ENCODE measurements around the gene KCTD21. TPM values are rescaled to one million over a fixed set of nuclear protein-coding genes. Genes with fewer than 3 reads are reported as not detected.
A peak's percentile ranks its signal among the peaks of the same experiment; 100 is the strongest.
"Not testable (repeated sequence)": the region's sequence is repeated elsewhere in the genome, so short reads cannot be mapped to it uniquely, and the experiment has no call there.

Gene KCTD21, protein sequence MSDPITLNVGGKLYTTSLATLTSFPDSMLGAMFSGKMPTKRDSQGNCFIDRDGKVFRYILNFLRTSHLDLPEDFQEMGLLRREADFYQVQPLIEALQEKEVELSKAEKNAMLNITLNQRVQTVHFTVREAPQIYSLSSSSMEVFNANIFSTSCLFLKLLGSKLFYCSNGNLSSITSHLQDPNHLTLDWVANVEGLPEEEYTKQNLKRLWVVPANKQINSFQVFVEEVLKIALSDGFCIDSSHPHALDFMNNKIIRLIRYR
- total RNA-seq (2022) (10.2 and 11.3 TPM in 2 replicates), Bru-seq, nascent RNA (percentile 64 among the genes with signal in this experiment), BruChase-seq, experiment 1, labeled RNA remaining after a 6-hour chase (percentile 63 among the genes with signal in this experiment), BruChase-seq, experiment 2, labeled RNA remaining after a 2-hour chase (percentile 77 among the genes with signal in this experiment)
- long read RNA-seq, partial matches to known transcripts, result 0 of 9 reads
- long read RNA-seq, other reads (novel, unspliced or antisense), result 3 of 9 reads

DNA sequence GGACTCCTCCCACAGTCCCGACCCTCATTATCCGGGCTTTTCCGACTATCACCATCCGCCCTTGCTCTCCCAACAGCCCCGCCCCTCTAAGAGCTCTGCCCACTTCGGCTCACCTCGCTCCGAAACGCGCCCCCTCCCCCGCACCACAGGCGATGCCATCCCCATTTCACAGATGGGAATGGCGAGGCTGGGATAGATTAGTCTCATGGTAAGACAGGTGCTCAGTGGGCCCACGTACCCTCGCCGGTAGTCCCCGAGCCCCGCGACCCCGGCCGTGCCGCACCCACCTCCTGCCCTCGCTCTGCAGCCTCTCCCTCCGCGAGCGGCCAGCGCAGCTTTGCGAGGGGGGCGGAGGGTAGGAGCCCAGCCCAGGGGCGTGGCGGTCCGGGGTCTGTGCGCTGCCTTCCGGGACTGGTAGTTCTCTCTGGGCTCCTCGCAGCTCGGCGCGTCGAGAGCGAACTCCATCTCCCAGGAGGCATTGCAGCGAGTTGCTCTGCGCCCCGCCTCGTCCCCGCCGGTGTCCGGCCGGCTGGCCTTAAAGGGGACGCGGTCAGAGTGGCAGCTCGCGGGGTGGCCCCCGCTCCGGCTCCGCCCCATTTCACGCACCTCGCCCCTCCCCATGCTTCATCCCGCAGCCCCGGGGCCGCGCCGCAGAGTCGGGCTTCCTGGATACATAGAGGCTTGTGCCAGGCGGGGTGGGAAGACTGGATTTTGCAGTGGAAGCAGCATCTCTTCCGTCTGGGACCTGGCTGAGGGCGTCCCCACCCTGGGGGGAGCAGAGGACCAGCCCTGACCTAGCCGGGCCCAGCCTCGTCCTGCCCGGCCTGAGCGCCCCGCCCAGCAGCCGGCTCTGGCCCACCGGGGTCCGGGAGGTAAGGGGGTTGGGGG lies at the start of gene KCTD21, which contains the start of gene USP35:
Gene KCTD21, minus strand, starts transcription at position 341 of the 888 bp plus-strand sequence. CDS start 14,072 bp downstream, outside the sequence.
Gene USP35, plus strand, starts transcription at position 634 of the 888 bp plus-strand sequence. CDS start 7,327 bp downstream, outside the sequence.
- H3K36me3 Mint-ChIP-seq (ENCODE audit: insufficient read depth, unreplicated experiment), result peaks cover 10% of the 10 kb centered on the region
- BruUV-seq (replicated peaks), result no TSS peak
- peaks cover 41% of the 10 kb centered on the region for H3K4me1 Mint-ChIP-seq (ENCODE audit: insufficient read depth, unreplicated experiment)
- H3K27me3 Mint-ChIP-seq (ENCODE audit: insufficient read depth, unreplicated experiment), result no peaks in the 10 kb centered on the region
- CTCF ChIA-PET, result interaction anchor here (0.6 to 1.1 kb wide), 5 partner anchors 11 to 376 kb away, joined by 3 to 5 read pairs (median 3); no protein-coding TSS in a partner anchor
- POLR2A ChIA-PET, result interaction anchor here (0.6 to 6.0 kb wide), 16 partner anchors 22 to 386 kb away, joined by 3 to 50 read pairs (median 4); partner anchors contain the start of genes ALG8, GAB2, INTS4 and NARS2
- H3K4me3 Mint-ChIP-seq (ENCODE audit: unreplicated experiment), result peak within 1 kb of the TSS; percentile 100
- H3K9me3 Mint-ChIP-seq (ENCODE audit: unreplicated experiment), result no peaks in the 10 kb centered on the region
- DNase-seq (ENCODE audit: unreplicated experiment), result peak; percentile 97
- intact Hi-C loops (cut with micrococcal nuclease), result loop anchor here (1.0 to 5.0 kb wide), 2 partner anchors 229 to 366 kb away; partner anchors contain the start of genes AAMDC, GAB2 and RSF1
- H3K27ac Mint-ChIP-seq (ENCODE audit: low read depth, unreplicated experiment), result peak within 1 kb of the TSS; percentile 99
- TF ChIP-seq, protein P1, sequence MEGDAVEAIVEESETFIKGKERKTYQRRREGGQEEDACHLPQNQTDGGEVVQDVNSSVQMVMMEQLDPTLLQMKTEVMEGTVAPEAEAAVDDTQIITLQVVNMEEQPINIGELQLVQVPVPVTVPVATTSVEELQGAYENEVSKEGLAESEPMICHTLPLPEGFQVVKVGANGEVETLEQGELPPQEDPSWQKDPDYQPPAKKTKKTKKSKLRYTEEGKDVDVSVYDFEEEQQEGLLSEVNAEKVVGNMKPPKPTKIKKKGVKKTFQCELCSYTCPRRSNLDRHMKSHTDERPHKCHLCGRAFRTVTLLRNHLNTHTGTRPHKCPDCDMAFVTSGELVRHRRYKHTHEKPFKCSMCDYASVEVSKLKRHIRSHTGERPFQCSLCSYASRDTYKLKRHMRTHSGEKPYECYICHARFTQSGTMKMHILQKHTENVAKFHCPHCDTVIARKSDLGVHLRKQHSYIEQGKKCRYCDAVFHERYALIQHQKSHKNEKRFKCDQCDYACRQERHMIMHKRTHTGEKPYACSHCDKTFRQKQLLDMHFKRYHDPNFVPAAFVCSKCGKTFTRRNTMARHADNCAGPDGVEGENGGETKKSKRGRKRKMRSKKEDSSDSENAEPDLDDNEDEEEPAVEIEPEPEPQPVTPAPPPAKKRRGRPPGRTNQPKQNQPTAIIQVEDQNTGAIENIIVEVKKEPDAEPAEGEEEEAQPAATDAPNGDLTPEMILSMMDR (IDR thresholded peaks at IDR 0.05; ENCODE audit: unreplicated experiment), result no peak

DNA sequence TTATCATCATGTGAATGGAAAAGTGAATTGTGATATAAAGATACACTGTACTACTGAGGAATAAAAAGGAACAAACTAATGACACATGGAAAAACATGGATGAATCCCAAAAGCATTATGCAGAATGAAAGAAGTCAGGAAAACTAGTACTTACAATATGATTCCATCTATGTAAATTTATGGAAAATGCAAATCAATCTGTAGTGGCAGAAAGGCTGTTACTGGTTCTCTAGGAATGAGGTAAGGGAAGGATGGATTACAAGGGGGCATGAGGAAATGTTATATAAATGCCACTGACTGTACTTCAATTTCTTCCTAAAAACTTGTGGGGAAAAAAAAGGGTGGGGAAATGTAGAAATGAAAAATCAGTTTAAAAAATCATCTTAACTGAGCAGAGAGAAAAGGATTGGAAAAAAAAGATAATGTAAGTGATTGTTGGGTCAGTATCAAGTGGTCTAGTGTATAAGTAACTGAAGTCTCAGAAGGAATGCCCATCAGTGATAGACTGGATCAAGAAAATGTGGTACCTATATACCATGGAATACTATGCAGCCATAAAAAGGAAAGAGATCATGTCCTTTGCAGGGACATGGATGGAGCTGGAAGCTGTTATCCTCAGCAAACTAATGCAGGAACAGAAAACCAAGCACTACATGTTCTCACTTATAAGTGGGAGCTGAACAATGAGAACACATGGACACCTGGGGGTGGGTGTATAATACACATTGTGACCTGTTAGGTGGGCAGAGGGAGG lies 49.0 kb upstream of the KCTD21 start:
- Mint-ChIP-seq H3K4me3 (ENCODE audit: unreplicated experiment) (no peak overlapping the region), H3K9me3 (ENCODE audit: unreplicated experiment) (peaks cover 17% of the 10 kb centered on the region), H3K27me3 (ENCODE audit: insufficient read depth, unreplicated experiment) (no peaks in the 10 kb centered on the region), H3K27ac (ENCODE audit: low read depth, unreplicated experiment) (no peak overlapping the region), H3K36me3 (ENCODE audit: insufficient read depth, unreplicated experiment) (no peaks in the 10 kb centered on the region), H3K4me1 (ENCODE audit: insufficient read depth, unreplicated experiment) (no peaks in the 10 kb centered on the region)
- ChIA-PET POLR2A (no interaction called here), CTCF (interaction anchor here (0.6 to 1.5 kb wide), 2 partner anchors 9 to 115 kb away, joined by 4 to 9 read pairs; no protein-coding TSS in a partner anchor)
- intact Hi-C loops (cut with micrococcal nuclease), result no loop called here
- BruUV-seq (replicated peaks), result no TSS peak
- TF ChIP-seq, protein P1 (IDR thresholded peaks at IDR 0.05; ENCODE audit: unreplicated experiment), result no peak
- no peak for DNase-seq (ENCODE audit: unreplicated experiment)

DNA sequence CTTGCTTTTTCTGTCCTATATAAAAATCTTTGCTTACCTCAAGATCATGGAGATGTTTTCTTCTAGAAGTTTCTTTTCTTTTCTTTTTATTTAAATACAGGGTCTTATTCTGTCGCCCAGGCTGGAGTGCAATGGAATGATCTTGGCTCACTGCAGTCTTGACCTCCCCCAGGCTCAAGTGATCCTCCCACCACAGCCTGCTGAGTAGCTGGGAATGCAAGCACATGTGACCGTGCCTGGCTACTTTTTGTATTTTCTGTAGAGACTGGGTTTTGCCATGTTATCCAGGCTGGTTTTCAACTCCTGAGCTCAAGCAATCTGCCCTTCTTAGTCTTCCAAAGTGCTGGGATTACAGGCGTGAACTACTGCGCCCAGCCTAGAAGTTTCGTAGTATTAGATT lies 45.6 kb upstream of the KCTD21 start:
- Mint-ChIP-seq H3K27me3 (ENCODE audit: insufficient read depth, unreplicated experiment) (no peaks in the 10 kb centered on the region), H3K9me3 (ENCODE audit: unreplicated experiment) (peaks cover 8% of the 10 kb centered on the region), H3K4me3 (ENCODE audit: unreplicated experiment) (no peak overlapping the region), H3K27ac (ENCODE audit: low read depth, unreplicated experiment) (no peak overlapping the region), H3K4me1 (ENCODE audit: insufficient read depth, unreplicated experiment) (peaks cover 8% of the 10 kb centered on the region), H3K36me3 (ENCODE audit: insufficient read depth, unreplicated experiment) (no peaks in the 10 kb centered on the region)
- ChIA-PET POLR2A (no interaction called here), CTCF (interaction anchor here (0.5 to 2.2 kb wide), 4 partner anchors 51 to 331 kb away, joined by 3 to 7 read pairs (median 4); no protein-coding TSS in a partner anchor)
- TF ChIP-seq, protein P1 (IDR thresholded peaks at IDR 0.05; ENCODE audit: unreplicated experiment), result no peak
- no peak for DNase-seq (ENCODE audit: unreplicated experiment)
- intact Hi-C loops (cut with micrococcal nuclease), result no loop called here
- no TSS peak for BruUV-seq (replicated peaks)

DNA sequence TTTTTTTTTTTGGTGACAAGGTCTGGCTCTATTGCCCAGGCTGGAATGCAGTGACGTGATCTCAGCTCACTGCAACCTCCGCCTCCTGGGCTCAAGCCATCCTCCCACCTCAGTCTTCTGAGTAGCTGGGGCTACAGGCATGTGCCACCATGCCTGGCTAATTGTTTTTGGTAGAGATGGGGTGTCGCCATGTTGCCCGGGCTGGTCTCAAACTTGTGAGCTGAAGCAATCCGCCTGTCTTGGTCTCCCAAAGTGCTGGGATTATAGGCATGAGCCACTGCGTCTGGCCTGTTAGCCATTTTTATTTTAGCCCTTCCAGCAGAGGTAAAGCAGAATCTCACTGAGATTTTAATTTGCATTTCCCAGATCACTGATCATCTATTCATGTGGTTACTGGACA lies 44.6 kb upstream of the KCTD21 start:
- POLR2A ChIA-PET; H3K4me3 Mint-ChIP-seq (ENCODE audit: unreplicated experiment); H3K27me3 Mint-ChIP-seq (ENCODE audit: insufficient read depth, unreplicated experiment); BruUV-seq (replicated peaks); intact Hi-C loops (cut with micrococcal nuclease); H3K9me3 Mint-ChIP-seq (ENCODE audit: unreplicated experiment); H3K36me3 Mint-ChIP-seq (ENCODE audit: insufficient read depth, unreplicated experiment); H3K4me1 Mint-ChIP-seq (ENCODE audit: insufficient read depth, unreplicated experiment); DNase-seq (ENCODE audit: unreplicated experiment); H3K27ac Mint-ChIP-seq (ENCODE audit: low read depth, unreplicated experiment): not testable (repeated sequence)
- CTCF ChIA-PET, result interaction anchor here (0.5 to 2.2 kb wide), 3 partner anchors 11 to 332 kb away, joined by 3 to 7 read pairs (median 4); no protein-coding TSS in a partner anchor

Measured in MCF 10A (cell line).